ENCODE data around the gene TTC3. TPM values are rescaled to one million over a fixed set of nuclear protein-coding genes. Genes with fewer than 3 reads are reported as not detected.

TTC3 gene
- total RNA-seq, 1 donor = 372 TPM

- peak; percentile 84 for DNase-seq (ENCODE audit: low read depth)
- peak overlapping the region; percentile 73 for H3K4me3 ChIP-seq (ENCODE audit: low read depth, low read length)
- no peak for TF ChIP-seq CTCF (IDR thresholded peaks at IDR 0.05; ENCODE audit: insufficient read depth, low read length)
These were observed 1.3 kb upstream of the TTC3 start for GRCh38 chr21:37071561-37072273.

- no peak for TF ChIP-seq CTCF (IDR thresholded peaks at IDR 0.05; ENCODE audit: insufficient read depth, low read length)
- H3K4me3 ChIP-seq (ENCODE audit: low read depth, low read length) = peak overlapping the region; percentile 73
- peak; percentile 80 for DNase-seq (ENCODE audit: low read depth)
These were observed 623 bp upstream of the TTC3 start for GRCh38 chr21:37072274-37072987.

- TF ChIP-seq CTCF (IDR thresholded peaks at IDR 0.05; ENCODE audit: insufficient read depth, low read length) = no peak
- peak overlapping the region; percentile 92 for H3K4me3 ChIP-seq (ENCODE audit: low read depth, low read length)
- peak; percentile 65 for DNase-seq (ENCODE audit: low read depth)
These were observed 553 bp downstream of the TTC3 start for GRCh38 chr21:37073417-37074196.

GRCh38 chr21:37074197-37074510 is 1.1 kb downstream of the TTC3 start:
- DNase-seq (ENCODE audit: low read depth) = no peak

GRCh38 chr21:37074546-37074945 is 1.5 kb downstream of the TTC3 start:
- peak overlapping the region; percentile 92 for H3K4me3 ChIP-seq (ENCODE audit: low read depth, low read length)
- DNase-seq (ENCODE audit: low read depth) = no peak

More at GRCh38 chr21:37074197-37074510, 1.1 kb downstream of the TTC3 start:
- no peak for TF ChIP-seq CTCF (IDR thresholded peaks at IDR 0.05; ENCODE audit: insufficient read depth, low read length)
- peak overlapping the region; percentile 92 for H3K4me3 ChIP-seq (ENCODE audit: low read depth, low read length)

More at GRCh38 chr21:37074546-37074945, 1.5 kb downstream of the TTC3 start:
- no peak for TF ChIP-seq CTCF (IDR thresholded peaks at IDR 0.05; ENCODE audit: insufficient read depth, low read length)
